SK-N-SH treated with all-trans-retinoic acid at 6 μM for 48 hours (cell line): Measurements from ENCODE around the gene TSN.

Source experiments
- ATAC-seq: fragments of 200-7000 bp; cut with Tn5 transposase; 3 replicates; pipeline ENCODE4 v1.9.1; 2020; ENCODE audit warnings: mild to moderate bottlenecking, moderate library complexity
- ARNTL ChIP-seq: fragments of 450-650 bp; formaldehyde crosslinking; IDR thresholded peaks from 2 replicates; pipeline ENCODE4 v1.5.0; 2020; ENCODE audit warnings: low read depth, mild to moderate bottlenecking, moderate library complexity, borderline replicate concordance
- BACH2 ChIP-seq: fragments of 250-450 bp; sonication (Bioruptor Pico); IDR thresholded peaks from 2 replicates; pipeline ENCODE4 v1.9.0; 2021; ENCODE audit warnings: mild to moderate bottlenecking, borderline replicate concordance
- CREB5 ChIP-seq: fragments of 250-450 bp; sonication (Bioruptor Pico); IDR thresholded peaks from 2 replicates; pipeline ENCODE4 v1.5.1; 2020; ENCODE audit warnings: low read depth, mild to moderate bottlenecking, moderate library complexity
- CSDC2 ChIP-seq: fragments of 250-450 bp; sonication (Bioruptor Pico); IDR thresholded peaks from 2 replicates; pipeline ENCODE4 v1.5.0; 2020; ENCODE audit warnings: mild to moderate bottlenecking, moderate library complexity
- CSRNP3 ChIP-seq: fragments of 250-450 bp; sonication (Bioruptor Pico); IDR thresholded peaks from 2 replicates; pipeline ENCODE4 v1.5.1; 2021; ENCODE audit warnings: mild to moderate bottlenecking, moderate library complexity
- ESRRG ChIP-seq: fragments of 250-450 bp; sonication (Bioruptor Pico); IDR thresholded peaks from 2 replicates; pipeline ENCODE4 v1.6.1; 2021; ENCODE audit warnings: mild to moderate bottlenecking
- GLIS3 ChIP-seq: fragments of 250-450 bp; sonication (Bioruptor Pico); IDR thresholded peaks from 2 replicates; pipeline ENCODE4 v1.5.0; 2020; ENCODE audit warnings: mild to moderate bottlenecking, moderate library complexity
- ISL1 ChIP-seq: fragments of 250-450 bp; sonication (Bioruptor Pico); IDR thresholded peaks from 2 replicates; pipeline ENCODE4 v2.1.2; 2022; ENCODE audit warnings: mild to moderate bottlenecking, moderate library complexity
- PATZ1 ChIP-seq: fragments of 250-450 bp; sonication (Bioruptor Pico); IDR thresholded peaks from 2 replicates; pipeline ENCODE4 v1.8.0; 2020; ENCODE audit warnings: mild to moderate bottlenecking, moderate library complexity, borderline replicate concordance
- POU6F1 ChIP-seq: fragments of 250-450 bp; sonication (Bioruptor Pico); IDR thresholded peaks from 2 replicates; pipeline ENCODE4 v1.8.0; 2021; ENCODE audit warnings: low read depth, mild to moderate bottlenecking, moderate library complexity, borderline replicate concordance
- PPARA ChIP-seq: fragments of 250-450 bp; sonication (Bioruptor Pico); IDR thresholded peaks from 2 replicates; pipeline ENCODE4 v1.5.0; 2020; ENCODE audit warnings: mild to moderate bottlenecking, borderline replicate concordance
- RARB ChIP-seq: fragments of 250-450 bp; sonication (Bioruptor Pico); IDR thresholded peaks from 2 replicates; pipeline ENCODE4 v1.8.0; 2021; ENCODE audit warnings: mild to moderate bottlenecking, moderate library complexity
- SNAI2 ChIP-seq: fragments of 250-450 bp; sonication (Bioruptor Pico); IDR thresholded peaks from 2 replicates; pipeline ENCODE4 v1.5.0; 2020; ENCODE audit warnings: mild to moderate bottlenecking, moderate library complexity
- TCF4 ChIP-seq: fragments of 250-450 bp; sonication (Bioruptor Pico); IDR thresholded peaks from 2 replicates; pipeline ENCODE4 v1.8.0; 2021; ENCODE audit warnings: mild to moderate bottlenecking, moderate library complexity, borderline replicate concordance
- TSHZ2 ChIP-seq: fragments of 250-450 bp; sonication (Bioruptor Pico); IDR thresholded peaks from 2 replicates; pipeline ENCODE4 v1.5.0; 2020; ENCODE audit warnings: mild to moderate bottlenecking, moderate library complexity
- ZC3H10 ChIP-seq: fragments of 250-450 bp; sonication (Bioruptor Pico); IDR thresholded peaks from 2 replicates; pipeline ENCODE4 v1.5.1; 2021; ENCODE audit warnings: mild to moderate bottlenecking, moderate library complexity
- ZFP3 ChIP-seq: fragments of 250-450 bp; sonication (Bioruptor Pico); IDR thresholded peaks from 2 replicates; pipeline ENCODE4 v1.5.0; 2020; ENCODE audit warnings: mild to moderate bottlenecking, moderate library complexity
- ZNF8 ChIP-seq: fragments of 450-650 bp; formaldehyde crosslinking; IDR thresholded peaks from 2 replicates; pipeline ENCODE4 v1.5.0; 2020; ENCODE audit warnings: mild to moderate bottlenecking, moderate library complexity

Gene TSN

GRCh38 chr2:121707920-121708361 lies 47.5 kb upstream of the TSN start:
- TF ChIP-seq BACH2, result no peak
- no peak for TF ChIP-seq TCF4 (CRISPR knock-in tag)
- TF ChIP-seq ZNF8, result no peak
- TF ChIP-seq PPARA, result no peak
- no peak for TF ChIP-seq CREB5 (CRISPR knock-in tag)
- no peak for TF ChIP-seq ISL1 (CRISPR knock-in tag)
- TF ChIP-seq TSHZ2 (CRISPR knock-in tag), result no peak
- no peak for TF ChIP-seq ARNTL (CRISPR knock-in tag)
- no peak for TF ChIP-seq PATZ1
- TF ChIP-seq CSRNP3, result no peak
- no peak for TF ChIP-seq RARB (CRISPR knock-in tag)
- no peak for TF ChIP-seq ZC3H10
- no peak for TF ChIP-seq ZFP3 (CRISPR knock-in tag)
- no peak for TF ChIP-seq SNAI2 (CRISPR knock-in tag)
- ATAC-seq, result 0 out of 3 replicates have a peak, but pooled peaks have one; percentile 31

GRCh38 chr2:121709776-121710469 lies 45.5 kb upstream of the TSN start:
- TF ChIP-seq ESRRG (CRISPR knock-in tag), result no peak
- no peak for TF ChIP-seq SNAI2 (CRISPR knock-in tag)
- no peak for TF ChIP-seq PPARA
- no peak for TF ChIP-seq CSRNP3
- TF ChIP-seq BACH2, result no peak
- no peak for TF ChIP-seq PATZ1
- no peak for TF ChIP-seq CSDC2 (CRISPR knock-in tag)
- TF ChIP-seq CREB5 (CRISPR knock-in tag), result no peak
- no peak for TF ChIP-seq GLIS3
- TF ChIP-seq POU6F1 (CRISPR knock-in tag), result no peak
- TF ChIP-seq, all 23 proteins: peak for 0
- no peak; the same call in 2 of the 3 replicates for ATAC-seq
